HG03045 (cell line): ENCODE results near the gene DDR2.
"Not testable (repeated sequence)": the region's sequence is repeated elsewhere in the genome, so short reads cannot be mapped to it uniquely, and the experiment has no call there.

Experiments
- ATAC-seq: cut with Tn5 transposase; IDR thresholded peaks from one replicate; pipeline ENCODE4 v1.9.1; 2021; ENCODE audit warnings: mild to moderate bottlenecking, moderate library complexity; ENCODE audit not compliant: unreplicated experiment

DDR2 gene

GRCh38 chr1:162632217-162632666 lies at the start of gene DDR2:
Gene DDR2, plus strand, starts transcription at chr1:162632464. Its CDS starts 86,600 bp downstream, at chr1:162719064.
- ATAC-seq, result no peak

- not testable (repeated sequence) for ATAC-seq
Measured at GRCh38 chr1:162582901-162583300, 49.4 kb upstream of the DDR2 start.

GRCh38 chr1:162585101-162585500 lies 47.2 kb upstream of the DDR2 start:
- not testable (repeated sequence) for ATAC-seq

GRCh38 chr1:162587347-162587746 lies 44.9 kb upstream of the DDR2 start:
- ATAC-seq, result no peak

- no peak for ATAC-seq
Measured at GRCh38 chr1:162587761-162588260, 44.5 kb upstream of the DDR2 start.

GRCh38 chr1:162590101-162590500 lies 42.2 kb upstream of the DDR2 start:
- no peak for ATAC-seq

GRCh38 chr1:162590686-162591085 lies 41.6 kb upstream of the DDR2 start:
- ATAC-seq, result no peak

GRCh38 chr1:162596514-162597170 lies 35.6 kb upstream of the DDR2 start:
- no peak for ATAC-seq

- ATAC-seq, result no peak
Measured at GRCh38 chr1:162599451-162599850, 32.8 kb upstream of the DDR2 start.

GRCh38 chr1:162603117-162603516 lies 29.1 kb upstream of the DDR2 start:
- ATAC-seq, result not testable (repeated sequence)

GRCh38 chr1:162605225-162605927 lies 26.9 kb upstream of the DDR2 start:
- no peak for ATAC-seq

- no peak for ATAC-seq
Measured at GRCh38 chr1:162609306-162609705, 23.0 kb upstream of the DDR2 start.

- no peak for ATAC-seq
Measured at GRCh38 chr1:162612606-162613400, 19.5 kb upstream of the DDR2 start.

- no peak for ATAC-seq
Measured at GRCh38 chr1:162616848-162617247, 15.4 kb upstream of the DDR2 start.

GRCh38 chr1:162617513-162617912 lies 14.8 kb upstream of the DDR2 start:
- ATAC-seq, result no peak

- ATAC-seq, result no peak
Measured at GRCh38 chr1:162619076-162619475, 13.2 kb upstream of the DDR2 start.

GRCh38 chr1:162621256-162621655 lies 11.0 kb upstream of the DDR2 start:
- no peak for ATAC-seq

GRCh38 chr1:162625679-162626078 lies 6.6 kb upstream of the DDR2 start:
- no peak for ATAC-seq

- ATAC-seq, result no peak
Measured at GRCh38 chr1:162626094-162626493, 6.2 kb upstream of the DDR2 start.

- no peak for ATAC-seq
Measured at GRCh38 chr1:162626761-162627160, 5.5 kb upstream of the DDR2 start.

- no peak for ATAC-seq
Measured at GRCh38 chr1:162627662-162628296, 4.5 kb upstream of the DDR2 start.
